Fibroblast of lung (primary cell): ENCODE data around the gene CCDC74B. TPM values are rescaled to one million over a fixed set of nuclear protein-coding genes. Genes with fewer than 3 reads are reported as not detected.
"Not testable (repeated sequence)": the region's sequence is repeated elsewhere in the genome, so short reads cannot be mapped to it uniquely, and the experiment has no call there.

Source experiments
- DNase-seq, 2 donors: peaks; one replicate each; pipeline versions ENCODE4 v3.0.0 to v3.0.0-alpha.2; 2010; ENCODE audit warnings: low read depth in 2 of 2
- H2AFZ ChIP-seq: 2 replicates; pipeline ENCODE4 v1.5.1; 2012; ENCODE audit warnings: low read length, control low read depth, inconsistent platforms
- H3K27ac ChIP-seq: 2 replicates; pipeline ENCODE4 v1.5.1; 2011; ENCODE audit warnings: low read length, control low read depth; ENCODE audit not compliant: insufficient read depth
- H3K27me3 ChIP-seq: 2 replicates; pipeline ENCODE4 v1.5.1; 2011; ENCODE audit warnings: mild to moderate bottlenecking, low read length; ENCODE audit not compliant: control insufficient read depth, insufficient read depth
- H3K36me3 ChIP-seq: 2 replicates; pipeline ENCODE4 v1.5.1; 2011; ENCODE audit warnings: low read length; ENCODE audit not compliant: control insufficient read depth, insufficient read depth
- H3K4me1 ChIP-seq: 2 replicates; pipeline ENCODE4 v1.5.1; 2011; ENCODE audit warnings: low read length; ENCODE audit not compliant: control insufficient read depth, insufficient read depth; ENCODE audit errors: extremely low read depth
- H3K4me2 ChIP-seq: 2 replicates; pipeline ENCODE4 v1.5.1; 2011; ENCODE audit warnings: low read length, control low read depth; ENCODE audit not compliant: insufficient read depth; ENCODE audit errors: extremely low read depth
- H3K4me3 ChIP-seq, 4 experiments: fragments of 200-600 bp in 1 of 4; sonication (generic) in 1 of 4; replicated peaks in 1 of 4; 2 replicates each; pipeline ENCODE4 v1.5.1; 2011 to 2016; ENCODE audit warnings: low read length in 4 of 4, low read depth in 3 of 4, mild to moderate bottlenecking in 3 of 4, control low read depth in 2 of 4, inconsistent platforms in 1 of 4, mixed read lengths in 1 of 4; ENCODE audit not compliant: insufficient read depth in 1 of 4; ENCODE audit errors: control extremely low read depth in 1 of 4
- H3K79me2 ChIP-seq: 2 replicates; pipeline ENCODE4 v1.5.1; 2012; ENCODE audit warnings: mild to moderate bottlenecking, low read length, inconsistent platforms; ENCODE audit not compliant: control insufficient read depth, insufficient read depth
- H3K9ac ChIP-seq: 2 replicates; pipeline ENCODE4 v1.5.1; 2011; ENCODE audit warnings: mild to moderate bottlenecking, low read length, control low read depth; ENCODE audit not compliant: insufficient read depth
- H3K9me3 ChIP-seq: 2 replicates; pipeline ENCODE4 v1.5.1; 2012; ENCODE audit warnings: low read depth, low read length; ENCODE audit not compliant: control insufficient read depth, insufficient read depth
- H4K20me1 ChIP-seq: 2 replicates; pipeline ENCODE4 v1.5.1; 2011; ENCODE audit warnings: low read length; ENCODE audit not compliant: control insufficient read depth, insufficient read depth; ENCODE audit errors: extremely low read depth
- CTCF ChIP-seq, 2 donors: IDR thresholded peaks in 1 of 2; conservative IDR thresholded peaks in 1 of 2; 1 replicate in 1 of 2; 2 replicates in 1 of 2; pipeline ENCODE4 v1.5.1; 2011 to 2012; ENCODE audit warnings: low read length in 2 of 2, control low read depth in 1 of 2, inconsistent platforms in 1 of 2, low read depth in 1 of 2, mild to moderate bottlenecking in 1 of 2
- EZH2 ChIP-seq: IDR thresholded peaks from 2 replicates; pipeline ENCODE4 v1.5.1; 2012; ENCODE audit warnings: low read length, control low read depth, mild to moderate bottlenecking; ENCODE audit errors: missing control alignments
- polyA plus RNA-seq, 2 donors: library from polyadenylated mRNA; depleted of rRNA in 1 of 2; stranded (reverse) in 1 of 2; unstranded in 1 of 2; fragments of >200 nt; gene quantifications; 2 replicates each; pipeline ENCODE4 v1.2.1, GENCODE V29; 2011 to 2012; ENCODE audit warnings: missing spikeins in 1 of 2
- total RNA-seq: library from RNA; depleted of rRNA; stranded (reverse); fragments of >200 nt; gene quantifications from 2 replicates; pipeline ENCODE4 v1.2.1, GENCODE V29; 2014

Gene CCDC74B
- total and polyA plus RNA-seq, 2 donors (not counting 1 experiment from before 2014, with no cell fraction given): 1.8 to 2.0 TPM

- no peak for TF ChIP-seq EZH2
- TF ChIP-seq CTCF (conservative IDR thresholded peaks at IDR 0.05 in 1 of 2, IDR thresholded peaks at IDR 0.05 in 1 of 2; ENCODE audit: low read depth in 1 of 2, low read length in 2 of 2): no peak
- Histone ChIP-seq H3K4me1 (no peaks in the 10 kb centered on the region), H3K79me2 (no peaks in the 10 kb centered on the region), H3K4me3 (no peak overlapping the region), H3K27ac (no peak overlapping the region), H3K9ac (no peak overlapping the region), H3K9me3 (no peaks in the 10 kb centered on the region), H3K27me3 (no peaks in the 10 kb centered on the region), H3K36me3 (peaks cover 7% of the 10 kb centered on the region), H3K4me2 (no peak overlapping the region), H2AFZ (no peak overlapping the region), H4K20me1 (no peaks in the 10 kb centered on the region)
- no peak for DNase-seq
These were observed 8.1 kb upstream of the CCDC74B start for GRCh38 chr2:130152816-130153595.

GRCh38 chr2:130152136-130152815 is 7.4 kb upstream of the CCDC74B start:
- not testable (repeated sequence) for H3K27ac ChIP-seq, H3K4me1 ChIP-seq, H3K27me3 ChIP-seq, H4K20me1 ChIP-seq, DNase-seq, H3K9ac ChIP-seq, H3K9me3 ChIP-seq, H3K4me2 ChIP-seq, H3K79me2 ChIP-seq, H3K4me3 ChIP-seq, H2AFZ ChIP-seq, H3K36me3 ChIP-seq

- not testable (repeated sequence) for H3K27me3 ChIP-seq, H3K4me3 ChIP-seq, H3K36me3 ChIP-seq, H4K20me1 ChIP-seq, H3K27ac ChIP-seq, H3K79me2 ChIP-seq, H3K9me3 ChIP-seq, H3K4me2 ChIP-seq, H3K4me1 ChIP-seq, H2AFZ ChIP-seq, DNase-seq, H3K9ac ChIP-seq
These were observed 6.2 kb upstream of the CCDC74B start for GRCh38 chr2:130151145-130151512.
